HL-60 (cell line): ENCODE results near the gene VPS35L.

Experiments
- GABPA ChIP-seq: IDR thresholded peaks from 2 replicates; pipeline ENCODE4 v1.6.1; 2012; ENCODE audit warnings: low read depth
- POLR2AphosphoS5 ChIP-seq: IDR thresholded peaks from 2 replicates; pipeline ENCODE4 v1.6.1; 2012; ENCODE audit warnings: low read depth
- SPI1 ChIP-seq: IDR thresholded peaks from 2 replicates; pipeline ENCODE4 v1.6.1; 2012; ENCODE audit warnings: low read depth, mild to moderate bottlenecking, borderline replicate concordance
- TF ChIP-seq, protein P1 (sequence below): IDR thresholded peaks from one replicate; pipeline ENCODE4 v1.5.1; 2011; ENCODE audit warnings: low read length, control low read depth, inconsistent platforms; ENCODE audit not compliant: insufficient read depth
- TF ChIP-seq, protein P2 (sequence below): IDR thresholded peaks from 2 replicates; pipeline ENCODE4 v1.6.1; 2012; ENCODE audit warnings: low read depth; ENCODE audit not compliant: insufficient replicate concordance

DNA sequence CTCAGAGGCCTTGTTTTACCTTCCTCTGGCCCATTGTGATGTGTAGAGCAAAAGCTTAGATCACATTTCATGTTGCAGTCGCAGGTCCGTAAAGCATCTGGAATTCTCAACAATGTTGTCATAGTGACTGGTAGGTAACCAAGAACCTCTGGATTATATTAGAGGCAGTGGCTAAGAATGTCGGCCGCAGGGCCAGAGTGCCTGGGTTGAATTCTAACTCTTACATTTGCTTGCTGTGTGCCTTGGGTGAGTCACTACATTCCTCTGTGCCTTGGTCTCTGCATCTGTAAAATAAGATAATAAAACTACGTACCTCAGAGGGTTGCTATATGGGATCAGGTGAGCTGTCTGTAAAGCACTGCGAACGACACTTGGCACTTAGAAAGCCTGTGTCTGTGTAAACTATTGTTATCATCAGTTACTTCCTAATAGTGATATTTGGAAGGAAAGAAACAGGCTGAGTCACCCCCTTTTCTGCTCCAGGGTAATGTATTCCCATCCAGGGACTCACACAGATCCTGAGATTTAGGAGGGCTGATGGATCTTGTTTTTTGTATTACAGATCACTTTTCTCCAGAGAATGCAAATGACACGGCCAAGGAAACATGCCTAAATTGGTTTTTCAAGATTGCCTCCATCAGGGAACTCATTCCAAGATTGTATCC is 52.2 kb downstream of the VPS35L start:
- TF ChIP-seq POLR2AphosphoS5 (no peak), GABPA (no peak), SPI1 (no peak)
- TF ChIP-seq, protein P1, sequence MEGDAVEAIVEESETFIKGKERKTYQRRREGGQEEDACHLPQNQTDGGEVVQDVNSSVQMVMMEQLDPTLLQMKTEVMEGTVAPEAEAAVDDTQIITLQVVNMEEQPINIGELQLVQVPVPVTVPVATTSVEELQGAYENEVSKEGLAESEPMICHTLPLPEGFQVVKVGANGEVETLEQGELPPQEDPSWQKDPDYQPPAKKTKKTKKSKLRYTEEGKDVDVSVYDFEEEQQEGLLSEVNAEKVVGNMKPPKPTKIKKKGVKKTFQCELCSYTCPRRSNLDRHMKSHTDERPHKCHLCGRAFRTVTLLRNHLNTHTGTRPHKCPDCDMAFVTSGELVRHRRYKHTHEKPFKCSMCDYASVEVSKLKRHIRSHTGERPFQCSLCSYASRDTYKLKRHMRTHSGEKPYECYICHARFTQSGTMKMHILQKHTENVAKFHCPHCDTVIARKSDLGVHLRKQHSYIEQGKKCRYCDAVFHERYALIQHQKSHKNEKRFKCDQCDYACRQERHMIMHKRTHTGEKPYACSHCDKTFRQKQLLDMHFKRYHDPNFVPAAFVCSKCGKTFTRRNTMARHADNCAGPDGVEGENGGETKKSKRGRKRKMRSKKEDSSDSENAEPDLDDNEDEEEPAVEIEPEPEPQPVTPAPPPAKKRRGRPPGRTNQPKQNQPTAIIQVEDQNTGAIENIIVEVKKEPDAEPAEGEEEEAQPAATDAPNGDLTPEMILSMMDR, result no peak
- TF ChIP-seq, protein P2, sequence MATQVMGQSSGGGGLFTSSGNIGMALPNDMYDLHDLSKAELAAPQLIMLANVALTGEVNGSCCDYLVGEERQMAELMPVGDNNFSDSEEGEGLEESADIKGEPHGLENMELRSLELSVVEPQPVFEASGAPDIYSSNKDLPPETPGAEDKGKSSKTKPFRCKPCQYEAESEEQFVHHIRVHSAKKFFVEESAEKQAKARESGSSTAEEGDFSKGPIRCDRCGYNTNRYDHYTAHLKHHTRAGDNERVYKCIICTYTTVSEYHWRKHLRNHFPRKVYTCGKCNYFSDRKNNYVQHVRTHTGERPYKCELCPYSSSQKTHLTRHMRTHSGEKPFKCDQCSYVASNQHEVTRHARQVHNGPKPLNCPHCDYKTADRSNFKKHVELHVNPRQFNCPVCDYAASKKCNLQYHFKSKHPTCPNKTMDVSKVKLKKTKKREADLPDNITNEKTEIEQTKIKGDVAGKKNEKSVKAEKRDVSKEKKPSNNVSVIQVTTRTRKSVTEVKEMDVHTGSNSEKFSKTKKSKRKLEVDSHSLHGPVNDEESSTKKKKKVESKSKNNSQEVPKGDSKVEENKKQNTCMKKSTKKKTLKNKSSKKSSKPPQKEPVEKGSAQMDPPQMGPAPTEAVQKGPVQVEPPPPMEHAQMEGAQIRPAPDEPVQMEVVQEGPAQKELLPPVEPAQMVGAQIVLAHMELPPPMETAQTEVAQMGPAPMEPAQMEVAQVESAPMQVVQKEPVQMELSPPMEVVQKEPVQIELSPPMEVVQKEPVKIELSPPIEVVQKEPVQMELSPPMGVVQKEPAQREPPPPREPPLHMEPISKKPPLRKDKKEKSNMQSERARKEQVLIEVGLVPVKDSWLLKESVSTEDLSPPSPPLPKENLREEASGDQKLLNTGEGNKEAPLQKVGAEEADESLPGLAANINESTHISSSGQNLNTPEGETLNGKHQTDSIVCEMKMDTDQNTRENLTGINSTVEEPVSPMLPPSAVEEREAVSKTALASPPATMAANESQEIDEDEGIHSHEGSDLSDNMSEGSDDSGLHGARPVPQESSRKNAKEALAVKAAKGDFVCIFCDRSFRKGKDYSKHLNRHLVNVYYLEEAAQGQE, result no peak
